NB4 (cell line): ENCODE measurements around the gene SBF1.

ENCODE experiments used
- MAX ChIP-seq: IDR thresholded peaks from 2 replicates; pipeline ENCODE4 v1.6.1; 2011; ENCODE audit warnings: low read depth, low read length
- MYC ChIP-seq: IDR thresholded peaks from 2 replicates; pipeline ENCODE4 v1.6.1; 2011; ENCODE audit warnings: low read depth, low read length
- POLR2A ChIP-seq: IDR thresholded peaks from 2 replicates; pipeline ENCODE4 v1.6.1; 2011; ENCODE audit warnings: mild to moderate bottlenecking; ENCODE audit not compliant: insufficient read length; ENCODE audit errors: extremely low read depth
- TF ChIP-seq, protein P1 (sequence below): IDR thresholded peaks from one replicate; pipeline ENCODE4 v1.5.1; 2012; ENCODE audit warnings: low read depth, low read length

GRCh38 chr22:50508897-50509296 lies 34.1 kb upstream of the SBF1 start:
- TF ChIP-seq, protein P1, sequence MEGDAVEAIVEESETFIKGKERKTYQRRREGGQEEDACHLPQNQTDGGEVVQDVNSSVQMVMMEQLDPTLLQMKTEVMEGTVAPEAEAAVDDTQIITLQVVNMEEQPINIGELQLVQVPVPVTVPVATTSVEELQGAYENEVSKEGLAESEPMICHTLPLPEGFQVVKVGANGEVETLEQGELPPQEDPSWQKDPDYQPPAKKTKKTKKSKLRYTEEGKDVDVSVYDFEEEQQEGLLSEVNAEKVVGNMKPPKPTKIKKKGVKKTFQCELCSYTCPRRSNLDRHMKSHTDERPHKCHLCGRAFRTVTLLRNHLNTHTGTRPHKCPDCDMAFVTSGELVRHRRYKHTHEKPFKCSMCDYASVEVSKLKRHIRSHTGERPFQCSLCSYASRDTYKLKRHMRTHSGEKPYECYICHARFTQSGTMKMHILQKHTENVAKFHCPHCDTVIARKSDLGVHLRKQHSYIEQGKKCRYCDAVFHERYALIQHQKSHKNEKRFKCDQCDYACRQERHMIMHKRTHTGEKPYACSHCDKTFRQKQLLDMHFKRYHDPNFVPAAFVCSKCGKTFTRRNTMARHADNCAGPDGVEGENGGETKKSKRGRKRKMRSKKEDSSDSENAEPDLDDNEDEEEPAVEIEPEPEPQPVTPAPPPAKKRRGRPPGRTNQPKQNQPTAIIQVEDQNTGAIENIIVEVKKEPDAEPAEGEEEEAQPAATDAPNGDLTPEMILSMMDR = no peak
- no peak for TF ChIP-seq POLR2A
- TF ChIP-seq MYC = no peak
- TF ChIP-seq MAX = no peak
